Heart left ventricle (tissue), 13 donors: ENCODE data around the gene CFAP141.
"Not testable (repeated sequence)": the region's sequence is repeated elsewhere in the genome, so short reads cannot be mapped to it uniquely, and the experiment has no call there.

Source experiments
- POLR2A ChIP-seq, 2 donors: fragments of 450-650 bp; IDR thresholded peaks; one replicate each; pipeline ENCODE4 v1.6.1; 2017; ENCODE audit warnings: antibody characterized with exemption in 2 of 2, mild to moderate bottlenecking in 2 of 2, moderate library complexity in 2 of 2
- TF ChIP-seq, protein P1 (sequence below), 12 donors: fragments of 200-600 bp; sonication (generic) in 4 of 12; IDR thresholded peaks; one replicate each; pipeline versions ENCODE4 v1.5.0 to v1.8.0; 2018 to 2022; ENCODE audit warnings: antibody characterized with exemption in 12 of 12, mild to moderate bottlenecking in 5 of 12
- donor health status: ischemic (EF 13 %, LVEDD 7.1; RV severe dilation, severe dysfunction).
- donor health status: DM: no; HTN: yes; CAD: no.
- donor health status: DM: no; HTN: no; CAD: no.
- donor health status: ischemic (EF 25% LVEDD 6.9; RV normal size, moderate dysfunction).
- donor health status: ischemic (EF 25% LVEDD 5.7; RV mildly dilated, moderate dysfunction).
- donor health status: ischemic (EF 35%, LVEDD 5.7; RV mildly dilated, moderate dysfunction).
- donor health status: nonischemic (EF 11% LVEDD 7.7; RV severe dilation, severe dysfunction).
- donor health status: DM: yes; HTN: yes; CAD: no.
- donor health status: PGD.
- donor health status: ischemic (EF 29% LVEDD 5.4; RV normal size, mild dysfunction).
- donor health status: nonischemic (EF 23%, LVEDD 6.1; RV moderate dilation, normal function).

DNA sequence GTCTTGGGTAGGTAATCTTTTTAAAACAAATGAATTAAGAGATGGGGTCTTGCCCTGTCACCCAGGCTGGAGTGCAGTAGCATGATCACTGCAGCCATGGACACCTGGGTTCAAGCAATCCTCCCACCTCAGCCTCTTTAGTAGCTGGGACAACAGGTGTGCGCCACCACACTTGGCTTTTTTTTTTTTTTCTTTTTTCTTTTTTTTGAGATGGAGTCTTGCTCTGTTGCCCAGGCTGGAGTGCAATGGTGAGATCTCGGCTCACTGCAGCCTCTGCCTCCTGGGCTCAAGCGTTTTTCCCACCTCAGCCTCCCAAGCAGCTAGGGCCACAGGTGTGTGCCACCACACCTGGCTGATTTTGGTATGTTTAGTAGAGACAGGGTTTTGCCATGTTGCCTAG lies 25.0 kb upstream of the CFAP141 start:
- TF ChIP-seq, protein P1, sequence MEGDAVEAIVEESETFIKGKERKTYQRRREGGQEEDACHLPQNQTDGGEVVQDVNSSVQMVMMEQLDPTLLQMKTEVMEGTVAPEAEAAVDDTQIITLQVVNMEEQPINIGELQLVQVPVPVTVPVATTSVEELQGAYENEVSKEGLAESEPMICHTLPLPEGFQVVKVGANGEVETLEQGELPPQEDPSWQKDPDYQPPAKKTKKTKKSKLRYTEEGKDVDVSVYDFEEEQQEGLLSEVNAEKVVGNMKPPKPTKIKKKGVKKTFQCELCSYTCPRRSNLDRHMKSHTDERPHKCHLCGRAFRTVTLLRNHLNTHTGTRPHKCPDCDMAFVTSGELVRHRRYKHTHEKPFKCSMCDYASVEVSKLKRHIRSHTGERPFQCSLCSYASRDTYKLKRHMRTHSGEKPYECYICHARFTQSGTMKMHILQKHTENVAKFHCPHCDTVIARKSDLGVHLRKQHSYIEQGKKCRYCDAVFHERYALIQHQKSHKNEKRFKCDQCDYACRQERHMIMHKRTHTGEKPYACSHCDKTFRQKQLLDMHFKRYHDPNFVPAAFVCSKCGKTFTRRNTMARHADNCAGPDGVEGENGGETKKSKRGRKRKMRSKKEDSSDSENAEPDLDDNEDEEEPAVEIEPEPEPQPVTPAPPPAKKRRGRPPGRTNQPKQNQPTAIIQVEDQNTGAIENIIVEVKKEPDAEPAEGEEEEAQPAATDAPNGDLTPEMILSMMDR (IDR thresholded peaks at IDR 0.05) = not testable (repeated sequence)
- not testable (repeated sequence) for TF ChIP-seq POLR2A (IDR thresholded peaks at IDR 0.05)
